Hindlimb muscle (tissue), 1 donor: Measurements from ENCODE around the gene EIF4E1B. TPM values are rescaled to one million over a fixed set of nuclear protein-coding genes. Genes with fewer than 3 reads are reported as not detected.
A peak's percentile ranks its signal among the peaks of the same experiment; 100 is the strongest.

Experiments
- DNase-seq: peaks from one replicate; pipeline ENCODE4 v3.0.0-alpha.2; 2013
- polyA plus RNA-seq: library from polyadenylated mRNA; unstranded; fragments of 120-200 nt; gene quantifications from one replicate; pipeline ENCODE4 v1.2.1, GENCODE V29; 2013; ENCODE audit not compliant: insufficient read length

Gene EIF4E1B
- polyA plus RNA-seq, 1 donor: 0.12 TPM

GRCh38 chr5:176628406-176629228 lies 1.9 kb upstream of the EIF4E1B start:
- DNase-seq: no peak

- no peak for DNase-seq
These were observed 1.1 kb upstream of the EIF4E1B start for GRCh38 chr5:176629317-176629852.

DNA sequence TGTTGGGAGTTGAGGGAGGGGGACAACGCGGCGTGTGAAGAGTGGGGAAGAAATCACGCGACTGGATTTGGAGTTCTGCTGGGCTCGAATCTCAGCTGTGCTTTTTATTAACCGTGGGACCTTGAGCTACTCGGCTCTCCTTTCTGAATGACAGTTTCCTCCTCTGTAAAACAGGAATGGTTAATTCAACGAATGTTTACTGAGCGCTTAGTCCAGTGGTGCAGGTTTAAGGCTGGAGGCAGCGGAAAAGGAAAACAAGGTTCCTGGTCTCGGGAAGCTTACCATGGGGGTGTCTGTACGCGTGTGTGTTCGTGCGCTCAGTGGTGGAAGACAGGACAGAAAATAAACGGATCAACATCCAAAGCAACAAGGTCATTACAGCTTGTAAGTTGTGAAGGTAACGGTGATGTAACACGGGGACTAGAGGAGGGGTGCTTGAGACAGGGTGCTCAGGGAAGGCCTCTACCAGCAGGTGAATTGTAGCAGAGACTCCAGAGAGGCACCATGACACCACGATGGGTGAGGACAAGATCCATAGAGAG lies 277 bp downstream of the EIF4E1B start:
- no peak for DNase-seq

GRCh38 chr5:176631383-176632200 lies 1.1 kb downstream of the EIF4E1B start:
- no peak for DNase-seq

DNA sequence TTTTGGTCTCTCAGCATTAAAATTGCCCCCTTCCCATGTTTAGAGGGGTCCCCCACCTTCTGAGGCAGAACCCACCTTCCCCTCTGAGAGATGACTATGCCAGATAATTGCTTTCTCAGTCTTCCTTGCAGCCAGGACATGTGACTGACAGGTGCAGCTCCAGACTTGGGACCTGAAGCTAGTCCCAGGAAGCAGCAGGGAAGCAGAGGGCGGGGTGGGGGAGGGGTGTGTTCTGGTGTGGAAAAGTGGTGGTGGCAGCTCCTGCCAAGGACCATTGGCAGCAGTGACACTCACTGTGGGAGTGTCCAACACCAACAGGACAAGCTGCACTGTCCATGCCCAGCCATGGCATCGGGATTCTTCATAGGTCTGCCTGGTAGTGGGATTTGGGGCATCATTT lies 2.3 kb downstream of the EIF4E1B start:
- DNase-seq: no peak

- no peak for DNase-seq
These were observed 3.1 kb downstream of the EIF4E1B start for GRCh38 chr5:176633598-176633997.

DNA sequence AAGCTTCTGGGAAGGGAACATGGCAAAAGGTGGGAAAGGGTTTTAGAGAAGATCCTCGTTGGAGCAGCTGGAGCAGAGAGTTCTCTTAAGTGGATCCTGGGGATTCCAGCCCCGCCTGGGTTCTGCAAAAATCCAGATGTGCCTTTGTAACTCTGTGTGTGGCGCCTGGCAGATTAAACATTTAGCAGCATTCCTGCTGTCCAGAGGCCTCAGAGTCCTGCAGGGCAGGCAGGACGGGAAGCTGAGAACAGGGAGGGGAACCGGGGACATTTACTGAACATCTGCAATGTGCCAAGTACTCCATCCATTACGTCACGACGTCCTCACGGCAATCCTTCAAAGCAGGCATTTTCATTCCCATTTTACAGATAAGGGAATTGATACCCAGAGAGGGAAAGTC lies 6.0 kb downstream of the EIF4E1B start:
- DNase-seq: no peak

DNA sequence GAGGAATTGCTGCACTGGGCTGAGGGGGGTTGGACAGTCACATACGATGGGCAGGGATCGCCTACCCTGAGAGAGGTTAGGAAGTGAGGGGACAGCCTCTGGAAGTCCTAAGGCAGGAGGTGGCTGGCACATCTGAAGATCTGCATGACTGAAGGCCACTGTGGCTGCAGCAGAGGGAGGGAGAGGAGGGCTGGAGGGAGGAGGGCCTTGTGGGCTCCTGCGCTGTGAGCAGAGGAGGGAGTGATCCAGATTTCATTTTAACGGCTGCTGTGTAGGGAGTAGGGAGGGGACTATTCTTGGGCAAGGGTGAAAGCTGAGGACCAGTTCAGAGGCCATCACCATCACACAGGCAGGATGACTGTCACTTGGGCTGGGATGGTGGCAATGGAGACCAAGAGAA lies 7.1 kb downstream of the EIF4E1B start:
- no peak for DNase-seq

GRCh38 chr5:176638437-176638836 lies 8.0 kb downstream of the EIF4E1B start:
- no peak for DNase-seq

GRCh38 chr5:176639208-176639607 lies 8.7 kb downstream of the EIF4E1B start:
- DNase-seq: no peak

- DNase-seq: no peak
These were observed 9.5 kb downstream of the EIF4E1B start for GRCh38 chr5:176639981-176640380.

DNA sequence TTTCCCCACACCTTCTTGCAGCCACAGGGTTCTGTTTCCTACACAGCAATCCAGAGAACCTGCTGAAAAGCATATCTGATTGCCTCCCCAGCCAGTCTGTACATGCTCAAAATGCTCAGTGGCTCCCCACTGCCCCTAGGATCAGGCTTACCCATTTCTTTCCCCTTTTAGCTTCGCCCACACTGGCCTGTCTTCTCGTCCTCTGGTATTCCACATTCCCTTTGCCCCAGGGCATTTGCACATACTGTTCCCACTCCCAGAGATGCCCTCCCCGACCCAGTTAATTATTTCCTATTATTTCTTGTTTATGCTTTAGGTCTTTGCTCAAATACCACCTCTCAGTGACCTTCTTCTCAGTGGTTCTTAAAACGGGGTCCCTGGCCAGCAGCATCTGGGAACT lies 10.1 kb downstream of the EIF4E1B start:
- no peak for DNase-seq

DNA sequence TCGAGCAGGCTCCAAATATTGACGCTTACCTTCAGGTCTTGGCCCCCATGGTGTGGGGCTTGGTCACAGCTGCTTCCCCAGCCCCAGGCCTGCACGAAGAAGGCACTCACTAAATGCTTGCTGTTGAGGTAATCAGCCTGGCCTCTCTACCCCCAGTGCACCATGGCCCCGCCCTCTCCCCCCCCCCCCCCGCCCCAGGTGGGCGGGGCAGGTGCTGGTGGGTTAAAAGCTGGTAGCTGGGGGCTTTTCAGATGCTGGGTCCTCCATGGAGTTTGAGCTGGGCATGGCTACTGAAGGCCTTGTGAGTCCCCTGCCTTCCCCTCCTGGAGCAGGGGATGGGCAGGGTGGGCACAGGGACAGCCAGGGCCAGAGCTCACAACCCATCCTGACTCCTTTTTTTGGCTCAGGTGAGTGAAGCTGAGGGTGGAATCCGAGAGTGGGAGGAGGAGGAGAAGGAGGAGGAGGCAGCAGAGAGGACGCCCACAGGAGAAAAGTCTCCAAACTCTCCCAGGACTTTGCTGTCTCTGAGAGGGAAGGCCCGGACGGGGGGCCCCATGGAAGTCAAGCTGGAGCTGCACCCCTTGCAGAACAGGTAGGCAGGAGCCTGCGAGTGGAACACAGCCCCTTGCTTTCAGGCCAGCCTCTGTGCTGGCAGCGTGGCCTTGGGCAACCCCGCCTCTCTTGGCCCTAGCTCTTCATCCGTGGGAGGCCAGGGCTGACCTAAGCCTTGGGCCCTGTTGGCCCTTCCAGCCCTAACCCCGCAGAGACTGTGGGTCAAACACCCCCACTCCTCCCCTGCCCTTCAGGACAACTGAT lies 12.4 kb downstream of the EIF4E1B start:
- DNase-seq: no peak

- no peak for DNase-seq
These were observed 13.2 kb downstream of the EIF4E1B start for GRCh38 chr5:176643491-176644219.

- DNase-seq: no peak
These were observed 13.8 kb downstream of the EIF4E1B start for GRCh38 chr5:176644294-176644693.

DNA sequence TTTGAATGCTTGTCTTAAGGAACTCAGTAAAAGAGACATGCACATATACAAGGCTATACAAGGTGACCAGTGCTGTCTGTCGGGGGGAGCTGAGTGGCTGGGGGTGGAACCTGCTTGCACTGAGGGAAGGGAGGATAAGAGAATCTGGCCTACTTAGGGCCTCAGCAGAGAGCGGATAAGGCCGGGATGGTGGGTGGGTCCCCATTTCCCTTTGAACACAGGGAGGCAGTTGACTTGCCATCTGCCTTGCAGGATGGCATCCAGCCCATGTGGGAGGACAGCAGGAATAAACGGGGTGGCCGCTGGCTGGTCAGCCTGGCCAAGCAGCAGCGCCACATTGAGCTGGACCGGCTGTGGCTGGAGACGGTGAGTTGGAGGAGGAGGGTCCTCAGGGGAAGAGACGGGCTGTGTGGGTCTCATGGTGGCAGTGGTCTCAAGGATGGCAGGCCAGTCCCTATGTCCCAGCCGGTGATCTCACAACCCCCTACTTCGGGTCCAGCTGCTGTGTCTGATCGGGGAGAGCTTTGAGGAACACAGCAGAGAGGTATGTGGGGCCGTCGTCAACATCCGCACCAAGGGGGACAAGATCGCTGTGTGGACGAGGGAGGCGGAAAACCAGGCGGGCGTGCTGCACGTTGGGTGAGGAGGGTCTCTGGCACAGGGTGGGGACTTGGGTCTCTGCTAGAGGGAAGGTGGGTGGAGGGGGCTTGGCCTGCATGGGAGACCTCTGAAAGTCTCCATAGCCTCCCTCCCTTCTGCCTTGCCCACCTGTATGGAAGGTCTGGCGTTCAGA lies 14.6 kb downstream of the EIF4E1B start:
- no peak for DNase-seq

DNA sequence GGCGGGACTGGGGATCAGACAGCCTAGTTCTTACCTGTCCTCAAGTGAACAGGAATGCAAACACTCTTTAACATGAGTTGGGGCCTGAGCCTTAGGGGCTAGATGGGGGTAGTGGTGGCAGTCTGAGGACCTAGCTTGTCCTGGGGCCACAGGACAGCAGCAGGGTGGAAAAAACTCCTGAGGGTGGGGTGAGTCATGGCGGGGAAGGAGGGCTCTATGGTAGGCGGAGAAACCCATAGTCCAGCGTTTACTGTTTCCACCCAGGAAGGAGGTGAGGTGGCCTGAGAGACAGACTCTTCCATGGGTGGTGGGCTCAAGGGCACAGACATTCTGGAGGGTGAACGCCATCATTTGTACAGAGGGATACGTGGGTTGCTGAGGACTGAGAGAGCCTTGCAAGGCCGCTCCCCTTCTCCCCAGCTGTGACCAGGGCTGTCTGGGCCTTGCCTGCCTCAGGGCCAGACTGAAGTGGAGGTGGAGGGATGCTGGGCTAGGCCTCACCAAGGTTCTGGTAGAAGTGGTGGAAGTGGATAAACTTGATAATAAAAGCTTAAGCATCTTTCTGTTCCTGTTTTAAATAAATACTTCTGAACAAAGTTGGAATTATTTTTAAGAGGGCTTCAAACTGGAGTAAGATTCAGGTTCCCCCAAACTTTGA lies 15.7 kb downstream of the EIF4E1B start:
- no peak for DNase-seq

DNA sequence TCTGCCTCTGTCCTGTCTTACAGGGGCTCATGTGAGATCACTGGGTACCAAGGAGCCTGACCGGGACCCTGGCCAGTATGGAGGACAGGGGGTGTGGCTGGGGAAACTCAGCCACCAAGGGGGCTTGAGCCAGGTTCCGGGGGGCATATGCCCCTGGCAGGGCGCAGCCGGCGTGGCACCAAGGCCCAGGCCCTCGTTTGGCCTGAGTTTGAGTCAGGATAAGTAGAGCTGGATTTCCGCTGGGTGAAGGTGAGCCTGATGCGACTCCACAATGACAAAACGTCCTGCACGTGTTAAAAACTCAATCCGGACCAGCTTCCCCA lies 16.2 kb downstream of the EIF4E1B start:
- DNase-seq: no peak

- peak; percentile 100 for DNase-seq
These were observed 16.8 kb downstream of the EIF4E1B start, which contains the start of gene TSPAN17 for GRCh38 chr5:176647030-176647842. TSPAN17 (plus strand) TSS chr5:176647484; CDS start chr5:176647616, 132 bp downstream.
